Right renal pelvis (tissue), 4 donors: ENCODE results near the gene POFUT2. TPM values are rescaled to one million over a fixed set of nuclear protein-coding genes. Genes with fewer than 3 reads are reported as not detected.
"Not testable (repeated sequence)": the region's sequence is repeated elsewhere in the genome, so short reads cannot be mapped to it uniquely, and the experiment has no call there.

ENCODE experiments used
- DNase-seq, 4 donors: peaks; one replicate each; pipeline ENCODE4 v3.0.0-alpha.2; 2013; ENCODE audit warnings: low read depth in 4 of 4, low spot score in 3 of 4, missing footprints in 1 of 4
- polyA plus RNA-seq, 4 donors: library from polyadenylated mRNA; unstranded; fragments of 120-200 nt; gene quantifications; one replicate each; pipeline ENCODE4 v1.2.1, GENCODE V29; 2013; ENCODE audit not compliant: insufficient read length in 4 of 4

POFUT2 gene
- polyA plus RNA-seq, 4 donors = 34.6 to 42.1 (median 35.3) TPM

DNA sequence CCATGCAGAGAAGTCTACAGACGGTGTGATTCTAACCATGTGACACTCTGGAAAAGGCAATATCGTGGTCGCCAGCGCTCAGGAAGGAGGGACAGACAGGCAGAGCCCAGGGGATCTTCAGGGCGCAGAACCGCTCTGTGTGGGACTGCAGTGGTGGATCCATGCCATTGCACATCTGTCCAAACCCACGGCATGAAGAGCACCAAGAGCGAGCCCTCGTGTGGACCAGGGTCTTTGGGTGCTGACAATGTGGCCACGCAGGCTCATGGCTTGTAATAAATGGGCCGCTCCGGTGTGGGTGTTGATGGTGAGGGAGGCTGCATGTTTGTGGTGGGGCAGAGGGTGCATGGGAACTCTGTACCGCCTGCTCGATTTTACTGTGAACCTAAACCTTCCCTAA, 25.3 kb upstream of the POFUT2 start:
- no peak for DNase-seq

DNA sequence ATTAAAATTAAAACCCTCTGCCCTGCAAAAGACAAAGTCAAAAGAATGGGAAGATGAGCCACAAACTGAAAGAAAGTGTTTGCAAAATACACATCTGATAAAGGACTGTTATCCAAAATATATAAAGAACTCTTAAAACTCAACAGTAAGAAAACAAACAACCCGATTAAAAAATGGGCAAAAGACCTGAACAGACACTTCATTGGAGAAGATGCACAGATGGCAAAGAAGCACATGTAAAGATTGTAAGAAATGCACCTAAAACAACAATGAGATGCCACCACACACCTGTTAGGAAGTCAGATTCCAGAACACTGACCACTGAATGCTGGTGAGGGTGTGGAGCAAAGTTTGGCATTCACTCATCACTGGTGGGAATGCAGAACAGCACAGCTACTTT, 24.6 kb upstream of the POFUT2 start:
- no peak for DNase-seq

DNA sequence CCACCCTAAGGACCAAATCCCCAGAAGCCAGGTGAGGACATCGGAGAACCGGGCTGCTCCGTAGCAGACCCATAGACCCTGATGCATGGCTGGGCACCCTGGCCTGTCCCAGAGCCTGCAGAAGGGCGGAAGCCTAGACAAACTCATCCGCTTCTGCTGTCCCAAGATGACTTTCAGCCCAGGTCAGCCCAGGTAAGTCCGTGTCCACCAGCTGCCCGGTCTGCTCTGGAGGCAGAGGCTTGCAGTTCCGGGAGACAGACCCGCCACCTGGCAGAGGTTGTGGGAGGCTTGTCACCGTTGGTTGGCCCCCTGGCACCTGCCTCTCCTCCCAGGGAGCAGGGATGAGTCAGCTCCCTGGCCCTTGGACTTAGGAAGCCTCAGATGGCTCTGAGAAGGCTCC, 22.8 kb upstream of the POFUT2 start:
- no peak for DNase-seq

DNA sequence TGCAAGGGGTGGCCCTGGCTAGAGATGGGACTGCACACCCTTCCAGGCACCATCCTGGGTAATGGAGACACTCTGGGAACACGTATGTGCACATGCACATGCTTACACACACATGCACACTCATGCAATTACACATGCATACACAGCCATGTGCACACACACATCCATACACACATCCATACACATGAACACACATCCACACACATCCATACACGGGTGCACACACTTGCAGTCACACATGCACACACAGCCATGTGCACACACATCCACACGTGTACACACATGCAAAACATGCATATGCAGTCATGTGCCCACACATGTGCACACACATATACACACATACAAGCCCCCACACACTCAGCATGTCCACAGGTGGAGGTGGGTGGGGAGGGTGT, 22.3 kb upstream of the POFUT2 start:
- DNase-seq = no peak

DNA sequence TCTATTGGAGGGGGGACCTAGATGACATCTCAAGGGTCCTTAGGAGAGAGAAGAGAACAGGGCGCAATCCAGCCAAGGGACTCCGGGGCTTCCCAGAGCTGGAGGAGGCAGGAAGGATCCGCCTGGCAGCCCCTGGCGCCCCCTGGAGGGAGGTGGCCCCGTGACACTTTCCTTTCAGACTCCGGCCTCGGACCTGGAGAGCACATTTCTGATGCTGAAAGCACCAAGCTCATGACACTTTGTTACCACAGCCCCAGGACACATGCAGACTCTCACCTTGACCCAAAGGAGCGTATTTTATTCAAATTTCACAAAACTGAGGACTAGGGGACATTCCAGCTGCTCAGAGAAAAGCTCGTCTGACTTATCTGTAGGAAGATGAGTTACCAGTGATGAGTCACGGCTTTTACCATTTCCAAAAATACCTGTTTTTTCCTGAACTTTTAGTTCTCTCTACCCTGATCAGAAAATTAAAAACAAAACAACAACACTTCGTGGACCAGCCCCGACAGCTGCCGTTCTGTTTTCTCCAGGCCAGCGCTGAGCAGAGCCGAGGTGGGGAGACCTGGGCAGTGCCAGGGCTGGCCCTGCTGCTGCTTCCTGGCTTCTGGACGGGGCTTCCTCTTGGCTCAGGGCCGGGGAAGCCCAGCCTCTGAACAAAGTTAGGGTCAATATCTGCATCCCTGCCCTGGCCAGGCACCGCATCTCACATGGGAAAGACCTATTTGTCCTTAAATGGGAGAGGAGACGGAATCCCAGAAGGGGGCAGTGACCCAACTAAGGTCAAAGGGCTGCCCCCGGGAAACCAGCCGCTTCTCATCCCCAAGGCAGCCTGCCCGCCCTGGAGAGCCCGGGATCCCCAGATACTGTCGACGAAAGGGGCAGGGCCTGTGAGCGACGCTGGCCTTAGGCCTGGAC, 21.6 kb upstream of the POFUT2 start:
- no peak for DNase-seq

DNA sequence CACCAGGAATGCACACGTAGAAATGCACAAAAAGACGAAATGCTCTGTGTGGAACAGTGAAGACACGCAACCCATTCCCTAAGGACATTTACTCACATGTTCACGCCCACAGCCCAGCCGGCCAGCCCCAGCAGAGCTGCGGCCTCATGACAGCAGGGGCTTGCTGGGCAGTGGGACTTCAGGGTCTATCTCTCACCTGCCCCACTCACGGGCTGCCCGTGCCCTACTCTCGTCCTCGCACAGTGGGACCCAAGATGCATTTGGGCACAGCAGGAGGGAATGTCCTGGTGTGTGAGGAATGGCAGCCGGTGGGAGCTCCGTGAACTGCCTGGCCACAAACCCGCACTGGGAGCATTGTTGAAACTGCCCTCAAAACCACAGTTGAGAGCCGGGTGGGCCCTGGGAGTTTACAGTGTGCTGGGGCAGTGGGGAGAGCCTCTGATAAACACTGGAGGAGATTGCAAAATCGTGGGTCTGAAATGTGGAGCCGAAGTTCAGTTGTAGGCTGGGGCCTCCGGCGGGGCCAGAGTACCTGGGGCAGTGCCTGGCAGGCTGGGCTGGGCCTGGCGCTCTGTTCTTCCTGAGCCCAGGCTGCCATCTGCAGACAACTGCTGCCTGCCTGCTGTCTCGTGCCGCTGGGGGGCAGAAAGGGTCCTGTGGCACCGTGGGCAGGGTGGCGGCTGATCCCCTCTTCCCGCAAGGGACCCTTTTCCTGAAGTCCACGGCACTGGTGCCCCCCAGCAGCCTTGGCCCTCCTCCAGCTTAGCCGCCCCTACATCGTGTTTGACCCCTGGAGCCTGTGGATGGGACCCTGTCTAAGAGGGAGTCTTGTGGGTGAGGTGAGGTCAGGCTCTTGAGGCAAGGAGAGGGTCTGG, 20.7 kb upstream of the POFUT2 start:
- no peak for DNase-seq

DNA sequence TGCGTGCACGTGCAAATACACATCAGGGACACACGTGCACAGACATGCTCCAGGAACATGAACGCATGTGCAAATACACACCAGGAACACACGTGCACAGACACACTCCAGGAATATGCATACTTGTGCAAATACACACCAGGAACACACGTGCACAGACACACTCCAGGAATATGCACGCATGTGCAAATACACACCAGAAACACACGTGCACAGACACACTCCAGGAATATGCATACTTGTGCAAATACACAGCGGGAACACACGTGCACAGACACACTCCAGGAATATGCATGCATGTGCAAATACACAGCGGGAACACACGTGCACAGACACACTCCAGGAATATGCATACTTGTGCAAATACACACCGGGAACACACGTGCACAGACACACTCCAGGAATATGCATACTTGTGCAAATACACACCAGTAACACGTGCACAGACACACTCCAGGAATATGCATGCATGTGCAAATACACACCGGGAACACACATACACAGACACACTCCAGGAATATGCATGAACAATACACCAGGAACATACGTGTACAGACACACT, 20.0 kb upstream of the POFUT2 start:
- DNase-seq = not testable (repeated sequence)

DNA sequence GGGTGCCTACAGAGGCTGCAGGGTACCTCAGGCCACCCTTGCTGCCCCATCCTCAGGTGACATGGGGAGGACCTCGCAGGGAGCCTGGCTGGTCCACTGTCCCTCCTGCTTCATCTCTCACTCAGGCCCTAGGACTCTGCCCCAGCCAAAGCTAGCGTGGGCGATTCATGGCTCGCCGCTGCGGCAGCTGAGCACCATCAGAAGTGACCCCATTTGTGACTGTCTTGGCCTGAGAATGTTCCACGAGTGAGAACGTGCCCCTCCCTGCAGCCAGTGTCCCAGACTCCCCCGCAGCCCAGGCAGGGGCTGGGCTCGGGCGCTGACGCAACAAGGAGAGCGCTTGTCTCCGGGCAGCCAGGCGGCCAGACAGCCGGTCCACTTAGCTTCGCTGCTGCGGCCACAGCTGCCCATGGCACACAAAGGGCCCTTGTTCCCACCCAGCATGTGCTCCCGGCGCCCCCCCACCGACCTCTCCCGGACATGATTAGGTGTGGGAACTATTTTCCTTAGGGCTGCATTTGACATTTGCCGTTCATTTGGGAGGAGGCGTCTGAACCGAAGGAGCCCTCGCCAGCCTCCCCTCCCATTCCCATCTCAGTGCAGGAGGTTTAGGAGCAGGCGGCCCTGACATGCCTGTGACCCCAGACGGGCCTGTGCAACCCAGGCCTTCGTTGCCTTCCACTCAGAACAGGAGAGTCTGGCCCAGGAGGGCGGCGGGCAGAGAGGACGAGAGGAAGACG, 19.3 kb upstream of the POFUT2 start:
- DNase-seq = peak in 1 of 4 donors; percentile 72

DNA sequence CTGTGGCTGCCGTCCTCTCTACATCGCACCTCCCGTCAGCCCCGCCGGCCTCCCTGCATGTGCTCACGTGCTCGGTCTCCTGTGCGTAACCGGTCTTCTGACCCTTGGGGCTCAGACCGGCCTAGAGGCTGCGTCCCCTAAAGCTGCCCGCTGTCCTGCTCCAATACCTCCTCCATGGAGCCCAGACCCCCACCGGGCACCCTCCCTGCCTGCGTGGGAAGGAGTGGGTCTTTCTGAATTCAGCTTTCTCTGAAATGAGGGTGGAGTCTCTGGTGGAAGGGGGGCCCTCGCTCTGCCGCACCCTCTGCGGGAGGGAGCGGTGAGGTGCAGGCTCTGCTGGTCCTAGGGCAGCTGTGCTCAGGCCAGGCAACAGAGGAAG, 18.7 kb upstream of the POFUT2 start:
- DNase-seq = no peak

DNA sequence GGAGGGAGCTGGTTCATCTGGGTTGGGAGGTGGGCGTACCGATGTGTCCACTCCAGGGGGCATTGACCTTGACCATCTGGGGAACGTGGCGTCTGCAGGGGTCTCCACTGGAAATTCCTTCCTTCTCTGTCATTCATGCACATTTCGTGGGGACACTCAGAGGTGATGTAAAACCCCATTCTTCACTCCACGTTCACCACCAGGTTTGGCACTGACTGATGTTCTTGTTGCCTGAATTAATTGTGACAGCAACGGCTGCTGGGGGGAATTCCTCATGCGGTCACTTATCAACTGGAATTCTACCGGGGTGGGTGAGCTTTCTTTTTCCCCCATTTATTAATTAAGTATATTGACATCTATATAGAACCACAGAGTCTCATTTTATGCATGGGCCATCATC, 18.1 kb upstream of the POFUT2 start:
- no peak for DNase-seq

DNA sequence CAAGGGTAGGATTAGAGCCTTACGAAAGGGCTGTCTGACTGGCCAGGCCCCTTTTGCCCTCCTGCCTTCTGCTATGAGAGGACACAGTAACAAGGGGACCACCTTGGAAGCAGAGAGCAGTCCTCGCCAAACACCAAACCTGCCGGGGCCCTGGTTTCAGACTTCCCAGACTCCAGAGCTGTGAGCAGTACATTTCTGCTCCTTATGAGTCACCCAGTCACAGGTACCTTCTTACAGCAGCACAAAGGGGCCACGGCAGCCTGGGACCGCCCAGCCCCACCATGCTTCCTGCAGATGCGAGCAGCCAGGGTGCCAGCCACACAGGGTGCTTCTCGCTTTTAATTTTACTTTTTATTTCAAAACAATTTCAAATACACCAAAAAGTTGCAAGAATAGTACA, 17.2 kb upstream of the POFUT2 start:
- no peak for DNase-seq

DNA sequence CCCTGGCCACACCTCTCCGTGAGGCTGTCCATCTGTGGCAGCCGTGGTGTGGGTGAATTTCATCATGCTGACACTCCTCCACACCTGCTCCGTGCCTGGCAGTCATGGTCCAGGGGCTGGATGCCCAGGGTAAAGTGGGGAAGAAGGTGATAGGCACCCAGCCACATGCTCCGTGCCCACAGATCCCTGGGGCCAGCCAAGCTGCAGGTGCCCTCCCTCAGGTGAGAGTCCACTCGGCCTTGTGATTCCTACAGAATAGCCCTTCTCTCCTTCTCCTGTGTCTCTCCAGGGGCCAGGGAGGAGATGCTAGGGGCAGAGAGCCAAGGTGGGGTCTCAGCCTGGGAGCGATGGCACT, 16.8 kb upstream of the POFUT2 start:
- DNase-seq = no peak

DNA sequence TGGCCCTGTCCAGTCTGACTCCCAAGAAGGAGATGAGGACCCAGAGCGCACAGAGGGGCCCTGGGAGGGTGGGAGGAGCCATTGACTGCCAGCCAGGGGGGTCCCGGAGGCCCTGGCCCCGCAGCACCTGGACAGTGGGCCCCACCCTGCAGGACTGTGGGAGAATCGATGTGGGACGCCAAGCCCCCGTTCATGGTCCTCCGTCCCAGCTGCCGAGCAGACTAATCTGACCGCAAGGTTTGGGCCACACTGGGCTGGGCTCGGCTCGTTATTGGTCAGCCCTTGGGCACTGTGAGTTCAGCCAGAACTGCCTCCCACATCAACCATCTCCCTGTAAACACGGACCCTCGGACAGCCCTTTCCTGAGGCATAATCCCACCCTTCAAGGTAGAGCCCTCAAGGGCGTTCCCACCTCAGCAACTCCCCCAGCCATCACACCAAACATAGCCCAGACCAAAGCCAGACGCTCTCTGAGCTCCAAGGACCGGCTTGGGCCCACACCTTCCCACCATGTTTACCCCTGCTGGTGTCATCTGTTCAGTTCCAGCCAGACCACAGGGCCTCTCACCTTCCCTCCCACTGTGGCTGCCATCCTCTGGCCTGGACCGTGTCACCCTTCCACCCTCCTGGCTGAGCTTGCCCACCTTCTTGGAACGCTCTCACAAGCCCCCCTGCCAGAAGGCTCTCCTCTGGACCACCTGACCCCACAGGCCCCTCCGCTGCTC, 16.2 kb upstream of the POFUT2 start:
- DNase-seq = no peak

DNA sequence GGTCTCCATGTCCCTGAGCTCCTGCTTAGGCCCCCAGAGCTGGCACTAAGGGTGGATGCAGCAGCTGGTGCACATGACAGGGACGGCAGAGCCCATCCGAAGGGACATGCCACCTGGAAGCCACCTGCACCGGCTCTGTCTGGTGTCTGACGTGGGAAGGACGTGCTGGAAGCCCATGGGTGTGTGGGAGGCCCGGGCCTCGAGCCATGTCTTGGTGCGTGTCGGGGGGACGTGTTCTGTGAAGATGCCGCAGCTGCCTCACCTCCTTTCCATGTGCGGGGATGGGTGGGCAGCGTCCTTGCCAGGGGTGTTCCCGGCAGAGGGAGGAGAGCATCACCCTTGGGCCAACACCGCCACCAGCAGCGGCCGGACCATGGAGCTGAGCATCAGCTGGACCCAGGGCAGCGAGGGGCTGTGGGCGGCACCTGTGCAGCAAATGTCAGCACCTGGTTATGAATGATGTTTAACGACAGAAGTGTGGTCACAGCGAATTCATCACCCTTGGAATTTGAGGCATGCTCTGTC, 15.5 kb upstream of the POFUT2 start:
- no peak for DNase-seq

DNA sequence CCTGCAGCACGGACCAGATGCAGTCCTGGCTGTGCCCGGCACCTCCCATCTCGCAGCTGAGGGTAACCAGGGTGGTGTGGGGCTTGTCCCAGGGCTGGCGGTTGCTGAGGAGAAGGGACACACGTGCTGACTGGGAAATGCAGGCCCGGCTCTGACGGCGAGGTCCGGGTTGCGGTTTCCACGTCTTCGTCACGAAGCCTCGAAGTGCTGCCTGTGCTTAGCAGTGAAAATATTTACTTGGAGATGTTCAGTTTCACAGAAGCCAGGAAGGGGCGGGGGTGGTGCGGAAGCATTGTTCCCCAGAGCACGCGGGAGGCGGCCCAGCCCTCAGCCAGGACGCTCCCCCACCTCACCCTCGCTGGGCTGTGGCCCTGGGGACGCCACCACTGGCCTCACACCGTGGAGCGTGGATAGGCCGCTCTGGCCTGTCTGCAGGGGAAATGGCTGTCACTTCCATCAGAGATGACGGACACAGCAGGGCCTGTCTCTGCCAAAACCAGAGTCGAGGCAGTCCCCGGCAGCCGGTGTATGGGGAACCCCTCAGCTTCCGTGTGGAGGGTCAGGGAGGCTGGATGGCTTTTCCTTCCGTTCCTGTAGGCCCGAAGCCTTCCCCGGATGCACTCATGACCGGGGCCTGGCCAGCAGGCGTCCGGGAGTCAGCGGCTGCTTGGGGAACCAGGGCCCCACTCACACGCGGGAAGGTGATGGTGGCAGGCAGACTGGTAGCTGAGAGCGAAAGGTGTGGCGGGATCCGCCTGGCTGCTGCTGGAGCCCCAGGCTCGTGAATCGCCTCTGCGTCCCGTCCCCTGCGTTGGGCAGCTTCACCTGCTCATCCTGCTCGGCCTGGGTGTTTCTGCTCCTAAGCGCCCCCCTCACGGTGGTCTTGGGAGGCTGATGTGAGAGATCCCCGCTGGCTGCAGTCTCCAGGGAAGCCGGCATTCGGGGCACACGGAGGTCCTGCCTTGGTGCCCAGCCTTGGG, 14.7 kb upstream of the POFUT2 start:
- no peak for DNase-seq

DNA sequence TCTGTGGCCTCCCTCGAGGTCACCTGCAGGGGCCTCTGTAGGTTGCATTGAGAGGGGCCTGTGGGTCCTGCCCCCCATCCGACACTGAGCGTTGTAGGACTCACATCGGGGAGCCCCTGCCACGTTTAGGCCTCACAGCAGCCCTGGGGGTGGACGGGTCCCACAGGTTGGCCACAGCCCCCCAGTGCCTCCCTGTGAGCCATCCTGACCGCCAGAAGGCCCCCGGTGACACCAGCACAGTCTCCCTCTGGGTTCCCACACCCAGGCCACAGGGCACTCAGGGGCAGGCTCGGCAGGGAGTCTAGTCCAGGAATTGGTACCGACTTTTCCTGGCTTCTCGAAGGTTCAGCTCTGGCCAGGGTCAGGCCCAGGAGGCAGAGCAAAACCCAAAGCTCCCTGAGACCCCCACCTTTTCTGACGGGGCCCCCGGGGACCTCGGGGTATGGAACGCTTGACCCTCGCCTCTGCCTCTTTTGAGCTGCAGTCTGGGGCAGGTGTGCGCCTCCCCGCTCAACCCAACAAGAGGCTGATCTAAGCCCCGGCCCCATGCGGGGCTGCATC, 13.9 kb upstream of the POFUT2 start:
- no peak for DNase-seq

DNA sequence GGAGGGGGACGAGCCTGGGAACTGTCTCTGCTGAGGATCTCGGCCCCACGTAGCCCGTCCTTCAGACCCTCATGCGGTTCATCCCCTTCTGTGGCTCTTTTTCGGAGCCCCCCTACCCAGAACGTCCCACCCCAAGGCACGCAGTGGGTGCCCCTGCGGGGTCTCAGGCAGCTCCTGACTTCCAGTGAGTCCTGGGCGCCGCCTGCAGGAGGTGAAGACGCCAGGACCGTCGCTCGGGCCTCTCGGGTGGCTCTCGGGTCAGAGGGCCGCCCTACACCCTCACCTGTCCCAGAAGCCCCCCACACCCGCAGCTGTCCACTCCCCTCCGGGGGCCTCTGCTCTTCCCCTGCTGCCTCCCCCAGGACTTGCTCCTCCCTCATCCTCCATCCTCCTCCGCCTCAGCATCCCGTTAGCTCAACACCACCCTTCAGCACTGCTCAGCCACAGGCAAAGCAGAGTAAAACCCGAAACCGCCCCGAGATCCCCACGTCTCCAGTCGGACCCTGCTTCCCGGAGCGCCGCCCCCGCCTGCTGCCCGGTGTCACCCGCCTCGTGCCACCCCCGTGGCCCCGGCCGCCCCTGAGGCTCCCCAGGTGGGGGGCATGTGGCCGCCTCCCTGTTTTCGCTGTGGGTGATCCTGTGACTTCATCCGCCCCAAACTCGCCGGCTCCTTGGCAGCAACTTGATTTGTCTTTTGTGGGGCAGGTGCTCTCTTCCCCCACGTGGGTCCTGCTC, 13.3 kb upstream of the POFUT2 start:
- no peak for DNase-seq
